Esophagus muscularis mucosa (tissue), 3 donors: ENCODE results near the gene CPNE1.

ENCODE experiments used
- POLR2A ChIP-seq: fragments of 450-650 bp; IDR thresholded peaks from one replicate; pipeline ENCODE4 v1.6.1; 2017; ENCODE audit warnings: antibody characterized with exemption, moderate library complexity, mild to moderate bottlenecking, low read depth
- TF ChIP-seq, protein P1 (sequence below), 3 experiments: fragments of 200-600 bp in 2 of 3; fragments of 450-650 bp in 1 of 3; sonication (generic) in 2 of 3; IDR thresholded peaks; one replicate each; pipeline ENCODE4 v1.5.1; 2017 to 2019; ENCODE audit warnings: antibody characterized with exemption in 3 of 3, mild to moderate bottlenecking in 2 of 3, moderate library complexity in 1 of 3

DNA sequence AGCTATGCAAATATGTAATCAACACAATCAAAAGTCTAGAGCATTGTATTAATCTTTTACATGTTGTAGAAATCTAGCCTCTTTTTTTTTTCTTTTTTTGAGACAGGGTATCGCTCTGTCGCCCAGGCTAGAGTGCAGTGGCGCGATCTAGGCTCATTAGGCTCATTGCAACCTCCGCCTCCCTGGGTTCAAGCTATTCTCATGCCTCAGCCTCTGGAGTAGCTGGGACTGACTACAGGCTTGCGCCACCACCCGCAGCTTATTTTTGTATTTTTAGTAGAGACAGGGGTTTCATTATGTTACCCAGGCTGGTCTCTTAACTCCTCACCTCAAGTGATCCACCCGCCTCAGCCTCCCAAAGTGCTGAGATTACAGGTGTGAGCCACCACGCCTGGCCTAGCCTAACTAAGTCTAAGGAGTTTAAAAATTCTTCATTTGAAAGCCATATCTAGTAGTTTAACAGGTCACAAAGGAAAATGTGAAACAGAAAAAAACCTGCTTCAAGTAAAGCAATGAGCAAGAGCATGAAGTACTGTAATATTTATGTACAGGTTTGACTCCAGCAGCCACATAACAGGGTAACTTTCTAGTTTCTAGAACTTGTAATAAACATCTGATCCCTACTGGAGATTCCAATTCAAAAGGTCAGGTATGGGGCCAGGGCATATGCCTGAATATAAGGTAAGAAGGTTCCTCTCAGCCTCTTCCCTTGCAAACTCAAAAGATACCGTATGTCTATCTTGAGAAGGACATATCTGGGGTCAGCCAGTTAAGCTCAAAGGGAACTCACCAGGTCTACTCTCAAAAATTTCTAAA lies 4.4 kb downstream of the CPNE1 start:
- TF ChIP-seq, protein P1, sequence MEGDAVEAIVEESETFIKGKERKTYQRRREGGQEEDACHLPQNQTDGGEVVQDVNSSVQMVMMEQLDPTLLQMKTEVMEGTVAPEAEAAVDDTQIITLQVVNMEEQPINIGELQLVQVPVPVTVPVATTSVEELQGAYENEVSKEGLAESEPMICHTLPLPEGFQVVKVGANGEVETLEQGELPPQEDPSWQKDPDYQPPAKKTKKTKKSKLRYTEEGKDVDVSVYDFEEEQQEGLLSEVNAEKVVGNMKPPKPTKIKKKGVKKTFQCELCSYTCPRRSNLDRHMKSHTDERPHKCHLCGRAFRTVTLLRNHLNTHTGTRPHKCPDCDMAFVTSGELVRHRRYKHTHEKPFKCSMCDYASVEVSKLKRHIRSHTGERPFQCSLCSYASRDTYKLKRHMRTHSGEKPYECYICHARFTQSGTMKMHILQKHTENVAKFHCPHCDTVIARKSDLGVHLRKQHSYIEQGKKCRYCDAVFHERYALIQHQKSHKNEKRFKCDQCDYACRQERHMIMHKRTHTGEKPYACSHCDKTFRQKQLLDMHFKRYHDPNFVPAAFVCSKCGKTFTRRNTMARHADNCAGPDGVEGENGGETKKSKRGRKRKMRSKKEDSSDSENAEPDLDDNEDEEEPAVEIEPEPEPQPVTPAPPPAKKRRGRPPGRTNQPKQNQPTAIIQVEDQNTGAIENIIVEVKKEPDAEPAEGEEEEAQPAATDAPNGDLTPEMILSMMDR (IDR thresholded peaks at IDR 0.05): no peak
- no peak for TF ChIP-seq POLR2A
